ENCODE measurements around the gene MAN1A1. TPM values are rescaled to one million over a fixed set of nuclear protein-coding genes. Genes with fewer than 3 reads are reported as not detected.

MAN1A1 gene
- total and polyA plus RNA-seq, 2 of the 4 experiments (the other 2 are of a cell fraction) = 5.9 to 6.4 TPM

GRCh38 chr6:119283979-119284545 is 65.5 kb downstream of the MAN1A1 start:
- Histone ChIP-seq H2AFZ (replicated peaks; ENCODE audit: low read length, poor library complexity) (no peak overlapping the region), H3K56ac (ENCODE audit: extremely low read depth, insufficient read depth, low read length) (no peak overlapping the region), H3K27ac (ENCODE audit: insufficient read depth, low read length) (no peak overlapping the region), H3K4me1 (ENCODE audit: control insufficient read depth, insufficient read depth, low read length) (no peaks in the 10 kb centered on the region), H3K9me1 (ENCODE audit: insufficient read depth, low read length) (no peaks in the 10 kb centered on the region), H3K18ac (ENCODE audit: low read depth, low read length) (no peak overlapping the region), H3K27me3 (ENCODE audit: control insufficient read depth, insufficient read depth, low read length) (no peaks in the 10 kb centered on the region), H2BK120ac (ENCODE audit: low read depth, low read length) (no peak overlapping the region), H3K4me2 (ENCODE audit: low read depth, low read length) (no peak overlapping the region), H3K4me3 (ENCODE audit: insufficient read depth, low read depth, low read length) (no peak overlapping the region), H2BK5ac (ENCODE audit: low read depth, low read length, poor library complexity, severe bottlenecking) (no peak overlapping the region), H4K20me1 (ENCODE audit: insufficient read depth, low read length) (no peaks in the 10 kb centered on the region), H3K9ac (ENCODE audit: low read depth, low read length) (no peak overlapping the region), H2BK20ac (ENCODE audit: low read depth, low read length) (no peak overlapping the region), H3K14ac (replicated peaks; ENCODE audit: low read depth, low read length) (no peak overlapping the region), H4K8ac (ENCODE audit: low read depth in 2 of 2, low read length in 2 of 2) (no peak overlapping the region), H3K79me1 (ENCODE audit: low read depth in 1 of 2, low read length in 2 of 2) (no peaks in the 10 kb centered on the region), H4K5ac (ENCODE audit: low read depth, low read length) (no peak overlapping the region), H2AK9ac (replicated peaks; ENCODE audit: low read depth, low read length, poor library complexity) (no peak overlapping the region), H3K36me3 (ENCODE audit: control insufficient read depth, insufficient read depth, low read length) (no peaks in the 10 kb centered on the region), H2AK5ac (ENCODE audit: low read depth, low read length) (no peak overlapping the region), H3K9me3 (ENCODE audit: control insufficient read depth, insufficient read depth, low read length) (no peaks in the 10 kb centered on the region), H3K23ac (ENCODE audit: low read depth, low read length) (no peak overlapping the region), H4K91ac (ENCODE audit: insufficient read depth, low read depth, low read length) (no peak overlapping the region), H3K4ac (ENCODE audit: low read depth, low read length) (no peak overlapping the region), H2BK15ac (ENCODE audit: low read depth, low read length) (no peak overlapping the region)
- WGBS, 2 experiments (ENCODE audit: extremely low coverage in 2 of 2, insufficient read length in 1 of 2) = no CpG with 5 or more reads among the region's 6 CpGs
- BruUV-seq (replicated peaks) = no TSS peak
- in situ Hi-C loops (cut with MboI; ENCODE audit: low sequenced_read_pairs) (no loop called here), dilution Hi-C loops (cut with HindIII; ENCODE audit: low sequenced_read_pairs, unreplicated experiment) (no loop called here), intact Hi-C loops (cut with micrococcal nuclease) (no loop called here)
- POLR2A ChIA-PET (ENCODE audit: unreplicated experiment) = no interaction called here
- CTCF ChIA-PET = no interaction called here
- ATAC-seq (ENCODE audit: low read depth) (no peak), DNase-seq (no peak)
- no peak for TF ChIP-seq POLR2A (IDR thresholded peaks at IDR 0.05; ENCODE audit: low read depth, low read length)
- no peak for TF ChIP-seq RFX5 (IDR thresholded peaks at IDR 0.05; ENCODE audit: low read depth, low read length)
- TF ChIP-seq MXI1 (IDR thresholded peaks at IDR 0.05; ENCODE audit: borderline replicate concordance, low read depth, low read length) = no peak
- no peak for TF ChIP-seq SMC3 (IDR thresholded peaks at IDR 0.05; ENCODE audit: low read depth, low read length)
- no peak for TF ChIP-seq MAFK (IDR thresholded peaks at IDR 0.05; ENCODE audit: low read depth, low read length)
- TF ChIP-seq CEBPB (IDR thresholded peaks at IDR 0.05; ENCODE audit: low read depth, low read length) = no peak
- TF ChIP-seq RAD21 (IDR thresholded peaks at IDR 0.05; ENCODE audit: low read length) = no peak
- no peak for TF ChIP-seq USF2 (IDR thresholded peaks at IDR 0.05; ENCODE audit: low read depth, low read length)
- no peak for TF ChIP-seq FOS (IDR thresholded peaks at IDR 0.05; ENCODE audit: low read depth, low read length)
- no peak for TF ChIP-seq CTCF (conservative IDR thresholded peaks at IDR 0.05; ENCODE audit: low read depth, low read length)
- TF ChIP-seq CHD1 (IDR thresholded peaks at IDR 0.05; ENCODE audit: low read depth, low read length) = no peak
- no peak for TF ChIP-seq RCOR1 (IDR thresholded peaks at IDR 0.05; ENCODE audit: insufficient replicate concordance, low read length)
- TF ChIP-seq MAZ (IDR thresholded peaks at IDR 0.05; ENCODE audit: borderline replicate concordance, low read depth, low read length) = no peak
